CD14-positive monocyte (primary cell): ENCODE measurements around the gene PANX2. TPM values are rescaled to one million over a fixed set of nuclear protein-coding genes. Genes with fewer than 3 reads are reported as not detected.

ENCODE experiments used
- DNase-seq, 3 donors: peaks; one replicate each; pipeline ENCODE4 v3.0.0-alpha.2; 2011 to 2022
- H2AFZ ChIP-seq: 2 replicates; pipeline ENCODE4 v1.6.0; 2012; ENCODE audit warnings: mild to moderate bottlenecking, low read depth, low read length, inconsistent platforms; ENCODE audit not compliant: insufficient read depth, poor library complexity, severe bottlenecking
- H3K27ac ChIP-seq, 2 donors: 1 replicate in 1 of 2; 2 replicates in 1 of 2; pipeline ENCODE4 v1.5.1; 2012 to 2013; ENCODE audit warnings: low read length in 2 of 2, control low read depth in 1 of 2, inconsistent platforms in 1 of 2, low read depth in 1 of 2, mild to moderate bottlenecking in 1 of 2
- H3K27me3 ChIP-seq, 2 donors: one replicate each; pipeline versions ENCODE4 v1.6.0 to v1.6.1; 2011 to 2013; ENCODE audit warnings: low read length in 2 of 2; ENCODE audit not compliant: control insufficient read depth in 2 of 2, insufficient read depth in 2 of 2
- H3K36me3 ChIP-seq, 2 donors: replicated peaks in 1 of 2; 1 replicate in 1 of 2; 2 replicates in 1 of 2; pipeline versions ENCODE4 v1.5.1 to v1.6.1; 2012 to 2013; ENCODE audit warnings: low read length in 2 of 2, control low read depth in 1 of 2, inconsistent platforms in 1 of 2, mild to moderate bottlenecking in 1 of 2; ENCODE audit not compliant: insufficient read depth in 2 of 2, control insufficient read depth in 1 of 2
- H3K4me1 ChIP-seq, 2 donors: 1 replicate in 1 of 2; 2 replicates in 1 of 2; pipeline versions ENCODE4 v1.5.1 to v1.6.1; 2012 to 2013; ENCODE audit warnings: low read length in 2 of 2, control low read depth in 1 of 2, inconsistent platforms in 1 of 2, mild to moderate bottlenecking in 1 of 2, moderate library complexity in 1 of 2; ENCODE audit not compliant: insufficient read depth in 2 of 2, control insufficient read depth in 1 of 2
- H3K4me2 ChIP-seq: replicated peaks from 2 replicates; pipeline ENCODE3; 2012; ENCODE audit warnings: low read length, moderate library complexity, mild to moderate bottlenecking; ENCODE audit not compliant: poor library complexity, severe bottlenecking; ENCODE audit errors: extremely low read depth
- H3K4me3 ChIP-seq, 3 experiments: fragments of 200-600 bp in 1 of 3; sonication (generic) in 1 of 3; replicated peaks in 1 of 3; 1 replicate in 2 of 3; 2 replicates in 1 of 3; pipeline ENCODE4 v1.5.1; 2011 to 2013; ENCODE audit warnings: low read length in 3 of 3, mild to moderate bottlenecking in 3 of 3, control low read depth in 2 of 3, low read depth in 2 of 3, inconsistent platforms in 1 of 3, moderate library complexity in 1 of 3
- H3K79me2 ChIP-seq: 2 replicates; pipeline ENCODE4 v1.6.0; 2012; ENCODE audit warnings: mild to moderate bottlenecking, control low read depth, inconsistent platforms, low read length, moderate library complexity; ENCODE audit not compliant: insufficient read depth
- H3K9ac ChIP-seq: 2 replicates; pipeline ENCODE4 v1.6.0; 2017; ENCODE audit warnings: low read length, mild to moderate bottlenecking; ENCODE audit not compliant: insufficient read depth, poor library complexity, severe bottlenecking
- H3K9me3 ChIP-seq, 2 donors: replicated peaks in 1 of 2; 1 replicate in 1 of 2; 2 replicates in 1 of 2; pipeline versions ENCODE4 v1.5.1 to v1.6.1; 2012 to 2013; ENCODE audit warnings: low read length in 2 of 2, control low read depth in 1 of 2; ENCODE audit not compliant: control insufficient read depth in 1 of 2, insufficient read depth in 1 of 2
- H4K20me1 ChIP-seq: 2 replicates; pipeline ENCODE4 v1.6.0; 2012; ENCODE audit warnings: mild to moderate bottlenecking, low read length, control low read depth, moderate library complexity; ENCODE audit not compliant: insufficient read depth
- H3K27ac Mint-ChIP-seq, 7 donors: one replicate each; pipeline ENCODE4 v1.8.0; 2020; ENCODE audit warnings: mild to moderate bottlenecking in 7 of 7, mixed read lengths in 7 of 7, moderate library complexity in 6 of 7, inconsistent platforms in 2 of 7
- H3K27me3 Mint-ChIP-seq, 3 donors: one replicate each; pipeline ENCODE4 v1.8.0; 2021 to 2022; ENCODE audit warnings: low read depth in 3 of 3, mild to moderate bottlenecking in 3 of 3, mixed read lengths in 3 of 3, moderate library complexity in 3 of 3, inconsistent platforms in 1 of 3
- H3K36me3 Mint-ChIP-seq, 2 donors: one replicate each; pipeline ENCODE4 v1.8.0; 2020; ENCODE audit warnings: mixed read lengths in 2 of 2, inconsistent platforms in 1 of 2, mild to moderate bottlenecking in 1 of 2
- H3K4me1 Mint-ChIP-seq: one replicate; pipeline ENCODE4 v1.8.0; 2020; ENCODE audit warnings: mild to moderate bottlenecking, mixed read lengths
- H3K4me3 Mint-ChIP-seq, 2 donors: one replicate each; pipeline ENCODE4 v1.8.0; 2020; ENCODE audit warnings: mild to moderate bottlenecking in 2 of 2, mixed read lengths in 2 of 2, moderate library complexity in 1 of 2
- H3K9me3 Mint-ChIP-seq, 7 donors: one replicate each; pipeline ENCODE4 v1.8.0; 2020 to 2022; ENCODE audit warnings: mixed read lengths in 7 of 7, mild to moderate bottlenecking in 6 of 7, moderate library complexity in 6 of 7, inconsistent platforms in 2 of 7
- WGBS: methylation state at CpG from one replicate; pipeline ENCODE4 v1.1.5; 2013; ENCODE audit warnings: missing lambda C conversion rate; ENCODE audit not compliant: insufficient coverage; 5-methylcytosine and 5-hydroxymethylcytosine counted together
- intact Hi-C, 2 donors: fragments of 100-400 bp; cut with micrococcal nuclease; formaldehyde crosslinking; loops; one replicate each; pipeline versions ENCODE4 v1.15.0 to v1.15.1; 2023
- polyA plus RNA-seq, 3 donors: library from polyadenylated mRNA; depleted of rRNA in 1 of 3; unstranded in 2 of 3; stranded (reverse) in 1 of 3; fragments of 300-500 nt in 2 of 3; fragments of >200 nt in 1 of 3; fragmentation: Illumina TruSeq in 2 of 3; gene quantifications; 1 replicate in 2 of 3; 2 replicates in 1 of 3; pipeline ENCODE4 v1.2.3, GENCODE V29; 2012 to 2021
- TF ChIP-seq, protein P1 (sequence below): fragments of 200-600 bp; IDR thresholded peaks from one replicate; pipeline ENCODE4 v1.8.0; 2022; ENCODE audit warnings: antibody characterized with exemption, mild to moderate bottlenecking

The PANX2 gene
- polyA plus RNA-seq, 3 donors: 0.05 to 6.0 TPM; not detected in 1

DNA sequence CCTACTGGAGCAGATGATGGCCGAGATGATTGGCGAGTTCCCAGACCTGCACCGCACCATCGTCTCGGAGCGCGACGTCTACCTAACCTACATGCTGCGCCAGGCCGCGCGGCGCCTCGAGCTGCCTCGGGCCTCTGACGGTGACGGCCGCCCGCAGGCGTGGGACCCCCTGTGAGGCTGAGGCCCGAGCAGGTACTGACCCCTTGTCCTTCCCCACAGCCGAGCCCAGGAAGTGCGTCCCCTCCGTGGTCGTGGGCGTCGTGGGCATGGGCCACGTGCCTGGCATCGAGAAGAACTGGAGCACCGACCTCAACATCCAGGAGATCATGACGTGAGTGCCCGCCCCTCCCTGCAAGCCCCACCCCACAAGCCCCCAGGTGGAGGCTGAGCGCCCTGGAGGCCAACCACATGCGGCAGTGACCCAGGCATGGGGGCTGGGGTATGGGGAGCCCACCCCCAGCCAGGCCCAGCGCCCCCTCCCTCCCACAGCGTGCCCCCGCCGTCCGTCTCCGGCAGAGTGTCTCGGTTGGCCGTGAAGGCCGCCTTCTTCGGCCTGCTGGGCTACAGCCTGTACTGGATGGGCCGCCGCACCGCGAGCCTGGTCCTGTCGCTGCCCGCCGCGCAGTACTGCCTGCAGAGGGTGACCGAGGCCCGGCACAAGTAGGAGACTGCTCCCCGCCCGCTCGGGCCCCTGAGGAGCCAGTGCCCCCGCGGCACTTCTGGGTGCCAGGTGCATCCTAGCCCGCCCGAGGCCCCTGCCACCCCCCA lies 27.5 kb downstream of the PANX2 start:
- intact Hi-C loops: no loop called here
- peaks cover 47% of the 10 kb centered on the region for H3K79me2 ChIP-seq
- no peak overlapping the region for H2AFZ ChIP-seq
- DNase-seq: no peak
- H3K27me3 ChIP-seq: no peaks in the 10 kb centered on the region
- no peaks in the 10 kb centered on the region for H3K9me3 ChIP-seq
- TF ChIP-seq, protein P1, sequence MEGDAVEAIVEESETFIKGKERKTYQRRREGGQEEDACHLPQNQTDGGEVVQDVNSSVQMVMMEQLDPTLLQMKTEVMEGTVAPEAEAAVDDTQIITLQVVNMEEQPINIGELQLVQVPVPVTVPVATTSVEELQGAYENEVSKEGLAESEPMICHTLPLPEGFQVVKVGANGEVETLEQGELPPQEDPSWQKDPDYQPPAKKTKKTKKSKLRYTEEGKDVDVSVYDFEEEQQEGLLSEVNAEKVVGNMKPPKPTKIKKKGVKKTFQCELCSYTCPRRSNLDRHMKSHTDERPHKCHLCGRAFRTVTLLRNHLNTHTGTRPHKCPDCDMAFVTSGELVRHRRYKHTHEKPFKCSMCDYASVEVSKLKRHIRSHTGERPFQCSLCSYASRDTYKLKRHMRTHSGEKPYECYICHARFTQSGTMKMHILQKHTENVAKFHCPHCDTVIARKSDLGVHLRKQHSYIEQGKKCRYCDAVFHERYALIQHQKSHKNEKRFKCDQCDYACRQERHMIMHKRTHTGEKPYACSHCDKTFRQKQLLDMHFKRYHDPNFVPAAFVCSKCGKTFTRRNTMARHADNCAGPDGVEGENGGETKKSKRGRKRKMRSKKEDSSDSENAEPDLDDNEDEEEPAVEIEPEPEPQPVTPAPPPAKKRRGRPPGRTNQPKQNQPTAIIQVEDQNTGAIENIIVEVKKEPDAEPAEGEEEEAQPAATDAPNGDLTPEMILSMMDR: no peak
- no peak overlapping the region for H3K4me2 ChIP-seq
- peak overlapping the region in 1 of 2 donors; percentile 27 for H3K4me3 Mint-ChIP-seq
- H3K36me3 ChIP-seq: peaks cover 50 to 66% of the 10 kb centered on the region in 2 donors
- H3K27me3 Mint-ChIP-seq: peaks cover 0 to 3% (median 2%) of the 10 kb centered on the region in 3 donors
- H3K27ac Mint-ChIP-seq: peak overlapping the region in 1 of 7 donors; percentile 77
- peaks cover 0 to under 1% (median 0%) of the 10 kb centered on the region in 7 donors for H3K9me3 Mint-ChIP-seq
- H4K20me1 ChIP-seq: peaks cover 34% of the 10 kb centered on the region
- H3K9ac ChIP-seq: no peak overlapping the region
- peaks cover 18% of the 10 kb centered on the region for H3K4me1 Mint-ChIP-seq
- no peak overlapping the region for H3K27ac ChIP-seq
- peaks cover 45 to 67% of the 10 kb centered on the region in 2 donors for H3K36me3 Mint-ChIP-seq
- no peak overlapping the region for H3K4me3 ChIP-seq
- WGBS: 96% methylated on average over 49 of the region's 61 CpGs
- H3K4me1 ChIP-seq: peaks cover 22 to 38% of the 10 kb centered on the region in 2 donors

- Histone ChIP-seq H3K4me1 (peaks cover 26 to 38% of the 10 kb centered on the region in 2 donors), H3K36me3 (peaks cover 44 to 61% of the 10 kb centered on the region in 2 donors), H2AFZ (no peak overlapping the region), H3K4me2 (no peak overlapping the region), H3K4me3 (no peak overlapping the region), H3K79me2 (peaks cover 47% of the 10 kb centered on the region), H3K27ac (no peak overlapping the region), H4K20me1 (peaks cover 38% of the 10 kb centered on the region), H3K9me3 (no peaks in the 10 kb centered on the region), H3K9ac (no peak overlapping the region), H3K27me3 (no peaks in the 10 kb centered on the region)
- Mint-ChIP-seq H3K36me3 (peaks cover 50 to 65% of the 10 kb centered on the region in 2 donors), H3K27me3 (peaks cover 0 to 3% (median 2%) of the 10 kb centered on the region in 3 donors), H3K4me3 (no peak overlapping the region), H3K4me1 (peaks cover 23% of the 10 kb centered on the region), H3K9me3 (peaks cover 0 to 3% (median 0%) of the 10 kb centered on the region in 7 donors), H3K27ac (no peak overlapping the region)
- no peak for DNase-seq
- 92% methylated on average over 14 of the region's 16 CpGs for WGBS
- intact Hi-C loops: no loop called here
- TF ChIP-seq, protein P1: no peak
These were observed 28.1 kb downstream of the PANX2 start for GRCh38 chr22:50198624-50199017.
